Liver (tissue), 9 donors: Measurements from ENCODE around the gene CENPU. TPM values are rescaled to one million over a fixed set of nuclear protein-coding genes. Genes with fewer than 3 reads are reported as not detected.
"Not testable (repeated sequence)": the region's sequence is repeated elsewhere in the genome, so short reads cannot be mapped to it uniquely, and the experiment has no call there.

Source experiments
- DNase-seq: peaks from one replicate; pipeline ENCODE4 v3.0.0-alpha.2; 2017; ENCODE audit warnings: low spot score
- H3K27ac ChIP-seq, 2 donors: one replicate each; pipeline ENCODE4 v1.7.0; 2013; ENCODE audit warnings: inconsistent platforms in 2 of 2, low read length in 2 of 2, control low read depth in 1 of 2, low read depth in 1 of 2, mild to moderate bottlenecking in 1 of 2
- H3K27me3 ChIP-seq, 4 donors: one replicate each; pipeline versions ENCODE4 v1.6.1 to v1.7.0; 2013; ENCODE audit warnings: low read length in 3 of 4, inconsistent platforms in 1 of 4, mild to moderate bottlenecking in 1 of 4, moderate library complexity in 1 of 4; ENCODE audit not compliant: control insufficient read depth in 4 of 4, insufficient read depth in 4 of 4
- H3K36me3 ChIP-seq, 4 donors: one replicate each; pipeline versions ENCODE4 v1.6.1 to v1.7.0; 2013; ENCODE audit warnings: low read length in 3 of 4, mild to moderate bottlenecking in 3 of 4, low read depth in 1 of 4, moderate library complexity in 1 of 4; ENCODE audit not compliant: control insufficient read depth in 4 of 4, insufficient read depth in 3 of 4
- H3K4me1 ChIP-seq, 4 donors: one replicate each; pipeline versions ENCODE4 v1.6.1 to v1.7.0; 2013; ENCODE audit warnings: low read length in 3 of 4, mild to moderate bottlenecking in 3 of 4, moderate library complexity in 1 of 4; ENCODE audit not compliant: control insufficient read depth in 4 of 4, insufficient read depth in 4 of 4
- H3K4me3 ChIP-seq, 3 donors: one replicate each; pipeline versions ENCODE4 v1.6.1 to v1.7.0; 2013; ENCODE audit warnings: low read length in 3 of 3, control low read depth in 1 of 3, low read depth in 1 of 3, mild to moderate bottlenecking in 1 of 3
- H3K9ac ChIP-seq, 2 donors: one replicate each; pipeline ENCODE4 v1.7.0; 2013; ENCODE audit warnings: low read length in 2 of 2, mild to moderate bottlenecking in 2 of 2, moderate library complexity in 2 of 2, control low read depth in 1 of 2, low read depth in 1 of 2
- H3K9me3 ChIP-seq, 4 donors: one replicate each; pipeline versions ENCODE4 v1.6.1 to v1.7.0; 2013; ENCODE audit warnings: low read length in 3 of 4; ENCODE audit not compliant: control insufficient read depth in 4 of 4
- ATF3 ChIP-seq: IDR thresholded peaks from 2 replicates; pipeline ENCODE4 v1.6.1; 2016; ENCODE audit warnings: antibody characterized with exemption
- CTCF ChIP-seq: fragments of 150-350 bp; IDR thresholded peaks from 2 replicates; pipeline ENCODE4 v1.5.1; 2017; ENCODE audit warnings: improper control_type of control experiment, low read depth, low read length; ENCODE audit not compliant: missing input control
- EGR1 ChIP-seq, 2 donors: IDR thresholded peaks; 2 replicates each; pipeline ENCODE4 v1.6.1; 2016 to 2018; ENCODE audit warnings: antibody characterized with exemption in 2 of 2, low read depth in 2 of 2
- FOXA1 ChIP-seq: IDR thresholded peaks from 2 replicates; pipeline ENCODE4 v1.6.1; 2016; ENCODE audit warnings: antibody characterized with exemption
- FOXA2 ChIP-seq: IDR thresholded peaks from 2 replicates; pipeline ENCODE4 v1.6.1; 2016; ENCODE audit warnings: antibody characterized with exemption
- GABPA ChIP-seq, 2 donors: IDR thresholded peaks in 1 of 2; conservative IDR thresholded peaks in 1 of 2; 2 replicates each; pipeline ENCODE4 v1.6.1; 2016; ENCODE audit warnings: antibody characterized with exemption in 2 of 2, mild to moderate bottlenecking in 1 of 2, moderate library complexity in 1 of 2
- HNF4A ChIP-seq, 2 donors: conservative IDR thresholded peaks; 2 replicates each; pipeline ENCODE4 v1.6.1; 2016; ENCODE audit warnings: antibody characterized with exemption in 2 of 2, mild to moderate bottlenecking in 2 of 2
- HNF4G ChIP-seq: IDR thresholded peaks from 2 replicates; pipeline ENCODE4 v1.6.1; 2016; ENCODE audit warnings: antibody characterized with exemption
- JUND ChIP-seq, 2 donors: IDR thresholded peaks; 2 replicates each; pipeline ENCODE4 v1.6.1; 2016; ENCODE audit warnings: antibody characterized with exemption in 2 of 2
- MAX ChIP-seq: IDR thresholded peaks from 2 replicates; pipeline ENCODE4 v1.6.1; 2016; ENCODE audit warnings: antibody characterized with exemption
- NR2F2 ChIP-seq: IDR thresholded peaks from 2 replicates; pipeline ENCODE4 v1.6.1; 2016; ENCODE audit warnings: antibody characterized with exemption
- RAD21 ChIP-seq, 2 donors: IDR thresholded peaks; 2 replicates each; pipeline ENCODE4 v1.6.1; 2016; ENCODE audit warnings: antibody characterized with exemption in 2 of 2, mild to moderate bottlenecking in 2 of 2
- REST ChIP-seq: IDR thresholded peaks from 2 replicates; pipeline ENCODE4 v1.6.1; 2016; ENCODE audit warnings: antibody characterized with exemption, mild to moderate bottlenecking
- SP1 ChIP-seq: IDR thresholded peaks from 2 replicates; pipeline ENCODE4 v1.6.1; 2018; ENCODE audit warnings: antibody characterized with exemption, mild to moderate bottlenecking
- TAF1 ChIP-seq: conservative IDR thresholded peaks from 2 replicates; pipeline ENCODE4 v1.6.1; 2016; ENCODE audit warnings: antibody characterized with exemption, mild to moderate bottlenecking
- YY1 ChIP-seq: IDR thresholded peaks from 2 replicates; pipeline ENCODE4 v1.6.1; 2016; ENCODE audit warnings: antibody characterized with exemption, mild to moderate bottlenecking
- ZBTB33 ChIP-seq: IDR thresholded peaks from 2 replicates; pipeline ENCODE4 v1.6.1; 2016; ENCODE audit warnings: antibody characterized with exemption
- WGBS: extraction: QIAGEN DNeasy Blood & Tissue Kit; methylation state at CpG from one replicate; pipeline ENCODE4 v1.1.7; 2013; 5-methylcytosine and 5-hydroxymethylcytosine counted together
- polyA plus RNA-seq, 2 donors: library from polyadenylated mRNA; stranded (reverse) in 1 of 2; unstranded in 1 of 2; fragments of 200-250 nt in 1 of 2; fragments of >200 nt in 1 of 2; fragmentation: Nextera tagmentation in 1 of 2; extraction: Ambion mirVana in 1 of 2; gene quantifications; one replicate each; pipeline versions ENCODE4 v1.2.1 to v1.2.3, GENCODE V29; 2013 to 2015
- total RNA-seq, 2 donors: library from RNA; depleted of rRNA; stranded (reverse); fragments of >200 nt; gene quantifications; one replicate each; pipeline ENCODE4 v1.2.3, GENCODE V29; 2014
- donor health status: healthy.
- donor health status: healthy.
- donor health status: healthy.
- donor health status: healthy.
- donor health status: healthy.

CENPU gene
- total and polyA plus RNA-seq, 4 donors = 1.2 to 22.0 (median 1.8) TPM

- Histone ChIP-seq H3K4me1 (peaks cover 2 to 32% (median 17%) of the 10 kb centered on the region in 4 donors), H3K9ac (no peak overlapping the region), H3K36me3 (peaks cover 4 to 74% (median 70%) of the 10 kb centered on the region in 4 donors), H3K27me3 (no peaks in the 10 kb centered on the region), H3K4me3 (no peak overlapping the region), H3K27ac (no peak overlapping the region), H3K9me3 (no peaks in the 10 kb centered on the region)
- TF ChIP-seq FOXA2 (no peak), NR2F2 (no peak), RAD21 (IDR thresholded peaks at IDR 0.05) (no peak), YY1 (no peak), EGR1 (IDR thresholded peaks at IDR 0.05; ENCODE audit: low read depth in 2 of 2) (no peak), HNF4G (no peak), REST (no peak), HNF4A (conservative IDR thresholded peaks at IDR 0.05) (no peak), MAX (no peak), ZBTB33 (no peak), SP1 (no peak), ATF3 (no peak), JUND (IDR thresholded peaks at IDR 0.05) (no peak), FOXA1 (no peak), CTCF (no peak), GABPA (IDR thresholded peaks at IDR 0.05 in 1 of 2, conservative IDR thresholded peaks at IDR 0.05 in 1 of 2) (no peak), TAF1 (no peak)
- DNase-seq = no peak
- WGBS = 81% methylated on average over 17 of the region's 17 CpGs
These were observed 49.0 kb upstream of the CENPU start for GRCh38 chr4:184782731-184783373.

- H3K27ac ChIP-seq, H3K9me3 ChIP-seq, H3K27me3 ChIP-seq, H3K4me3 ChIP-seq, DNase-seq, H3K9ac ChIP-seq: not testable (repeated sequence)
- Histone ChIP-seq H3K36me3 (peaks cover 6 to 65% (median 62%) of the 10 kb centered on the region in 4 donors), H3K4me1 (peaks cover 2 to 33% (median 24%) of the 10 kb centered on the region in 4 donors)
- 89% methylated on average over 4 of the region's 4 CpGs for WGBS
These were observed 45.3 kb upstream of the CENPU start for GRCh38 chr4:184779160-184779559.
